ENCODE results near the gene DLGAP4.

GRCh38 chr20:36384022-36384619 lies 78.0 kb downstream of the DLGAP4 start:
- TF ChIP-seq ZNF70 (CRISPR knock-in tag; IDR thresholded peaks at IDR 0.05) (no peak), RARB (CRISPR knock-in tag; IDR thresholded peaks at IDR 0.05) (no peak), ZC3H10 (CRISPR knock-in tag; IDR thresholded peaks at IDR 0.05) (no peak), PPARA (CRISPR knock-in tag; IDR thresholded peaks at IDR 0.05; ENCODE audit: borderline replicate concordance) (no peak)

All from SK-N-SH treated with all-trans-retinoic acid at 6 μM for 48 hours (cell line).